BE2C (cell line): ENCODE results near the gene LY6G6D.

Source experiments
- DNase-seq: peaks from one replicate; pipeline ENCODE4 v3.0.0-alpha.2; 2020
- H3K27me3 ChIP-seq: fragments of 250-450 bp; sonication (Bioruptor Pico); 2 replicates; pipeline ENCODE4 v1.5.1; 2020; ENCODE audit warnings: mild to moderate bottlenecking
- H3K36me3 ChIP-seq: fragments of 250-450 bp; sonication (Bioruptor Pico); 2 replicates; pipeline ENCODE4 v1.5.1; 2020; ENCODE audit warnings: mild to moderate bottlenecking
- H3K4me1 ChIP-seq: fragments of 250-450 bp; sonication (Bioruptor Pico); 2 replicates; pipeline ENCODE4 v1.5.1; 2020
- H3K4me3 ChIP-seq: 2 replicates; pipeline ENCODE4 v1.5.1; 2011; ENCODE audit warnings: low read depth, low read length
- H3K9me3 ChIP-seq: fragments of 250-450 bp; sonication (Bioruptor Pico); 2 replicates; pipeline ENCODE4 v1.5.1; 2020
- CTCF ChIP-seq: IDR thresholded peaks from 2 replicates; pipeline ENCODE4 v1.5.1; 2012; ENCODE audit warnings: mild to moderate bottlenecking, low read depth, low read length

Gene LY6G6D

GRCh38 chr6:31727034-31727716 is 12.0 kb downstream of the LY6G6D start:
- DNase-seq = no peak
- TF ChIP-seq CTCF = no peak
- H3K4me1 ChIP-seq = no peaks in the 10 kb centered on the region; the same call in 1 of the 2 replicates

GRCh38 chr6:31727717-31728671 is 12.8 kb downstream of the LY6G6D start:
- TF ChIP-seq CTCF = no peak
- no peak overlapping the region for H3K4me3 ChIP-seq
- no peak for DNase-seq

More at GRCh38 chr6:31727034-31727716, 12.0 kb downstream of the LY6G6D start:
- H3K36me3 ChIP-seq = peaks cover 9% of the 10 kb centered on the region
- H3K27me3 ChIP-seq = no peaks in the 10 kb centered on the region
- H3K4me3 ChIP-seq = no peak overlapping the region
- no peaks in the 10 kb centered on the region for H3K9me3 ChIP-seq

GRCh38 chr6:31728767-31729514 is 13.8 kb downstream of the LY6G6D start, which contains the start of gene DDAH2:
Gene DDAH2 (minus strand): TSS chr6:31729299. CDS start chr6:31729161, 138 bp downstream.
- Histone ChIP-seq H3K4me1 (no peaks in the 10 kb centered on the region), H3K27me3 (no peaks in the 10 kb centered on the region), H3K9me3 (no peaks in the 10 kb centered on the region), H3K36me3 (peaks cover 22% of the 10 kb centered on the region), H3K4me3 (peak within 1 kb of the TSS; percentile 80)
- no peak; the same call in 1 of the 2 replicates for TF ChIP-seq CTCF
- no peak for DNase-seq

More at GRCh38 chr6:31727717-31728671, 12.8 kb downstream of the LY6G6D start:
- Histone ChIP-seq H3K36me3 (peaks cover 13% of the 10 kb centered on the region), H3K9me3 (no peaks in the 10 kb centered on the region), H3K27me3 (no peaks in the 10 kb centered on the region), H3K4me1 (no peaks in the 10 kb centered on the region; the same call in 1 of the 2 replicates)

GRCh38 chr6:31729515-31729978 is 14.4 kb downstream of the LY6G6D start:
- peak; percentile 67; the same call in 1 of the 2 replicates for TF ChIP-seq CTCF
- no peaks in the 10 kb centered on the region for H3K9me3 ChIP-seq
- no peaks in the 10 kb centered on the region for H3K27me3 ChIP-seq
- H3K4me3 ChIP-seq = peak overlapping the region; percentile 80
- H3K4me1 ChIP-seq = no peaks in the 10 kb centered on the region; the same call in 1 of the 2 replicates
- peaks cover 26% of the 10 kb centered on the region for H3K36me3 ChIP-seq
- DNase-seq = peak; percentile 86

- peak; percentile 96 for DNase-seq
- Histone ChIP-seq H3K4me1 (no peaks in the 10 kb centered on the region; the same call in 1 of the 2 replicates), H3K36me3 (peaks cover 26% of the 10 kb centered on the region), H3K4me3 (peak overlapping the region; percentile 80), H3K27me3 (no peaks in the 10 kb centered on the region), H3K9me3 (no peaks in the 10 kb centered on the region)
- TF ChIP-seq CTCF = no peak
These were observed 15.0 kb downstream of the LY6G6D start for GRCh38 chr6:31729979-31730630.
